Left lung (tissue), 10 donors: ENCODE results near the gene CRYM. TPM values are rescaled to one million over a fixed set of nuclear protein-coding genes. Genes with fewer than 3 reads are reported as not detected.

ENCODE experiments used
- ATAC-seq: fragments of 200-7000 bp; cut with Tn5 transposase; one replicate; pipeline ENCODE4 v1.9.1; 2020; ENCODE audit warnings: moderate library complexity
- DNase-seq, 4 donors: peaks; one replicate each; pipeline ENCODE4 v3.0.0-alpha.2; 2013 to 2020
- H3K27ac ChIP-seq, 2 donors: fragments of 200-600 bp; sonication (generic) in 1 of 2; one replicate each; pipeline versions ENCODE4 v1.5.0 to v1.8.0; 2020 to 2021
- H3K27me3 ChIP-seq, 2 donors: fragments of 200-600 bp; sonication (generic) in 1 of 2; one replicate each; pipeline versions ENCODE4 v1.5.0 to v1.8.0; 2020 to 2021
- H3K36me3 ChIP-seq, 2 donors: fragments of 200-600 bp; sonication (generic) in 1 of 2; one replicate each; pipeline versions ENCODE4 v1.5.0 to v1.8.0; 2020 to 2021
- H3K4me1 ChIP-seq, 2 donors: fragments of 200-600 bp; one replicate each; pipeline ENCODE4 v1.8.0; 2021
- H3K4me3 ChIP-seq, 2 donors: fragments of 200-600 bp; sonication (generic) in 1 of 2; one replicate each; pipeline versions ENCODE4 v1.5.0 to v1.8.0; 2020 to 2021; ENCODE audit warnings: mild to moderate bottlenecking in 1 of 2
- H3K9me3 ChIP-seq, 2 donors: fragments of 200-600 bp; sonication (generic) in 1 of 2; one replicate each; pipeline versions ENCODE4 v1.5.0 to v1.8.0; 2020 to 2021
- CTCF ChIP-seq, 2 donors: fragments of 200-600 bp; sonication (generic) in 1 of 2; IDR thresholded peaks; one replicate each; pipeline versions ENCODE4 v1.5.0 to v1.8.0; 2021; ENCODE audit warnings: antibody characterized with exemption in 2 of 2
- intact Hi-C, 2 donors: fragments of 100-400 bp; cut with DNase I; formaldehyde crosslinking; loops; one replicate each; pipeline versions ENCODE4 v1.11.2 to v1.14.2; 2022
- polyA plus RNA-seq, 6 donors: library from polyadenylated mRNA; unstranded; fragments of 120-200 nt; gene quantifications; one replicate each; pipeline ENCODE4 v1.2.1, GENCODE V29; 2013; ENCODE audit not compliant: insufficient read length in 6 of 6
- total RNA-seq, 2 donors: library from RNA; stranded (reverse); fragmentation: NEBNext Ultra II Directional; extraction: Animal tissue kit (Norgen Biotek cat#: 25700); gene quantifications; one replicate each; pipeline ENCODE4 v1.2.1, GENCODE V29; 2021
- donor health status: DM: no; HTN: yes; CAD: no.
- donor health status: DM: no; HTN: no; CAD: no.

CRYM gene
- total and polyA plus RNA-seq, 8 donors = 0.74 to 9.0 (median 1.6) TPM

- no peak for TF ChIP-seq CTCF (IDR thresholded peaks at IDR 0.05)
- H3K27ac ChIP-seq = no peak overlapping the region
These were observed 45.0 kb downstream of the CRYM start for GRCh38 chr16:21233045-21233520.

GRCh38 chr16:21228361-21228872 is 49.7 kb downstream of the CRYM start:
- ATAC-seq (no peak), DNase-seq (no peak)
- H3K27me3 ChIP-seq = peaks cover 0 to 4% of the 10 kb centered on the region in 2 donors
- no peak for TF ChIP-seq CTCF (IDR thresholded peaks at IDR 0.05)
- H3K36me3 ChIP-seq = no peaks in the 10 kb centered on the region
- H3K4me1 ChIP-seq = no peaks in the 10 kb centered on the region
- H3K9me3 ChIP-seq = no peaks in the 10 kb centered on the region
- intact Hi-C loops = no loop called here
- H3K27ac ChIP-seq = no peak overlapping the region
- H3K4me3 ChIP-seq = no peak overlapping the region

More at GRCh38 chr16:21233045-21233520, 45.0 kb downstream of the CRYM start:
- intact Hi-C loops = no loop called here
- H3K27me3 ChIP-seq = no peaks in the 10 kb centered on the region
- no peaks in the 10 kb centered on the region for H3K4me1 ChIP-seq
- no peaks in the 10 kb centered on the region for H3K9me3 ChIP-seq
- DNase-seq (no peak), ATAC-seq (no peak)
- H3K36me3 ChIP-seq = no peaks in the 10 kb centered on the region
- H3K4me3 ChIP-seq = no peak overlapping the region

- Histone ChIP-seq H3K27me3 (peaks cover 0 to 4% of the 10 kb centered on the region in 2 donors), H3K9me3 (no peaks in the 10 kb centered on the region), H3K4me1 (peaks cover 0 to 4% of the 10 kb centered on the region in 2 donors), H3K4me3 (no peak overlapping the region), H3K36me3 (no peaks in the 10 kb centered on the region), H3K27ac (no peak overlapping the region)
- intact Hi-C loops = no loop called here
- DNase-seq (no peak), ATAC-seq (no peak)
- no peak for TF ChIP-seq CTCF (IDR thresholded peaks at IDR 0.05)
These were observed 50.2 kb downstream of the CRYM start for GRCh38 chr16:21227866-21228265.

- Histone ChIP-seq H3K36me3 (no peaks in the 10 kb centered on the region), H3K9me3 (no peaks in the 10 kb centered on the region), H3K27ac (no peak overlapping the region), H3K4me1 (peaks cover 3 to 6% of the 10 kb centered on the region in 2 donors), H3K27me3 (peaks cover 0 to 4% of the 10 kb centered on the region in 2 donors), H3K4me3 (no peak overlapping the region)
- intact Hi-C loops = no loop called here
- TF ChIP-seq CTCF (IDR thresholded peaks at IDR 0.05) = no peak
- DNase-seq (no peak), ATAC-seq (no peak)
These were observed 51.3 kb downstream of the CRYM start for GRCh38 chr16:21226749-21227148.

- peaks cover 3 to 6% of the 10 kb centered on the region in 2 donors for H3K4me1 ChIP-seq
- DNase-seq (no peak), ATAC-seq (no peak)
- TF ChIP-seq CTCF (IDR thresholded peaks at IDR 0.05) = no peak
- H3K27me3 ChIP-seq = peaks cover 0 to 4% of the 10 kb centered on the region in 2 donors
- no peaks in the 10 kb centered on the region for H3K36me3 ChIP-seq
- H3K27ac ChIP-seq = no peak overlapping the region
- no peak overlapping the region for H3K4me3 ChIP-seq
- intact Hi-C loops = no loop called here
- H3K9me3 ChIP-seq = no peaks in the 10 kb centered on the region
These were observed 53.3 kb downstream of the CRYM start for GRCh38 chr16:21224800-21225199.
